ENCODE measurements around the gene ESRRB. TPM values are rescaled to one million over a fixed set of nuclear protein-coding genes. Genes with fewer than 3 reads are reported as not detected.

The ESRRB gene
- total and polyA plus RNA-seq, 7 donors = 0.17 to 9.9 (median 2.5) TPM

- H3K4me3 ChIP-seq = no peak overlapping the region
- WGBS, 3 donors = 24 to 30% (median 27%) methylated on average over 10 of the region's 10 CpGs
- DNase-seq (no peak), ATAC-seq (no peak)
- H3K27ac ChIP-seq = no peak overlapping the region
- H3K9me3 ChIP-seq = no peaks in the 10 kb centered on the region
- H3K36me3 ChIP-seq (ENCODE audit: insufficient read depth in 1 of 2, low read depth in 1 of 2) = no peaks in the 10 kb centered on the region
- intact Hi-C loops (cut with DNase I) = loop anchor here in 1 of 2 donors (10.0 kb wide), 1 partner anchor 87 kb away; no protein-coding TSS in a partner anchor
- H3K4me1 ChIP-seq = no peaks in the 10 kb centered on the region
- H3K27me3 ChIP-seq (ENCODE audit: insufficient read depth in 3 of 3, low read length in 2 of 3) = peaks cover 0 to 6% (median 2%) of the 10 kb centered on the region in 3 donors
- no peak for TF ChIP-seq CTCF (IDR thresholded peaks at IDR 0.05)
These were observed 165.8 kb downstream of the ESRRB start for GRCh38 chr14:76541594-76542219.

GRCh38 chr14:76546426-76547221 lies 170.7 kb downstream of the ESRRB start:
- no peak overlapping the region for H3K4me3 ChIP-seq
- TF ChIP-seq CTCF (IDR thresholded peaks at IDR 0.05) = peak; percentile 40
- no peaks in the 10 kb centered on the region for H3K4me1 ChIP-seq
- H3K27ac ChIP-seq = no peak overlapping the region
- DNase-seq = no peak
- intact Hi-C loops (cut with DNase I) = loop anchor here in 1 of 2 donors (10.0 kb wide), 1 partner anchor 92 kb away; no protein-coding TSS in a partner anchor
- peaks cover 0 to 3% (median 2%) of the 10 kb centered on the region in 3 donors for H3K27me3 ChIP-seq (ENCODE audit: insufficient read depth in 3 of 3, low read length in 2 of 3)
- H3K36me3 ChIP-seq (ENCODE audit: insufficient read depth in 1 of 2, low read depth in 1 of 2) = no peaks in the 10 kb centered on the region
- 53 to 54% (median 54%) methylated on average over 10 of the region's 10 CpGs for WGBS, 3 donors
- peak in 2 of 4 donors; percentile 27 to 47 for ATAC-seq
- H3K9me3 ChIP-seq = no peaks in the 10 kb centered on the region

GRCh38 chr14:76547831-76548230 lies 171.9 kb downstream of the ESRRB start:
- H3K4me3 ChIP-seq = no peak overlapping the region
- DNase-seq (no peak), ATAC-seq (no peak)
- intact Hi-C loops (cut with DNase I) = loop anchor here in 1 of 2 donors (10.0 kb wide), 1 partner anchor 93 kb away; no protein-coding TSS in a partner anchor
- H3K27me3 ChIP-seq (ENCODE audit: insufficient read depth in 3 of 3, low read length in 2 of 3) = peaks cover 0 to 3% (median 2%) of the 10 kb centered on the region in 3 donors
- WGBS, 3 donors = 86 to 87% (median 87%) methylated on average over 8 of the region's 8 CpGs
- TF ChIP-seq CTCF (IDR thresholded peaks at IDR 0.05) = no peak
- H3K36me3 ChIP-seq (ENCODE audit: insufficient read depth in 1 of 2, low read depth in 1 of 2) = no peaks in the 10 kb centered on the region
- no peaks in the 10 kb centered on the region for H3K9me3 ChIP-seq
- H3K27ac ChIP-seq = no peak overlapping the region
- no peaks in the 10 kb centered on the region for H3K4me1 ChIP-seq

DNA sequence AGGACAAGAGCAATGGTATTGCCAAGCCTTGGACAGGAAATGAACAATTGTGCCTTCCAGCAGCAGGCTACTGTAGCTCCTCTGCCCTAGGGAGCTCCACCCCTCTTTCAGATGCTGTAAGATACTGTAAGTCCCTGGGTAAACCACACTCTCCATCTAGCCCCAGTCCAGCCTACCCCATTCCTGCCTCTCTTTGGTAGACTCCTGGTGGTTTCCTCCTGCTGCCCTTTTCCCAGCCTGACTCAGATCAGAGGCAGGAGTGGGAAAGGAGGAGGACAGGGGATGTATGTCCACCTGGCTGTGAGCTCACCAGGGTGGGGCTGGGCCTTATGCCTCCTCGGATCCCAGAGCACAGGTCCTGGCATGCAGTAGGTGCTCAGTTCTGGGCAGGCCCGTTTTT lies 174.6 kb downstream of the ESRRB start:
- Histone ChIP-seq H3K36me3 (ENCODE audit: insufficient read depth in 1 of 2, low read depth in 1 of 2) (no peaks in the 10 kb centered on the region), H3K27me3 (ENCODE audit: insufficient read depth in 3 of 3, low read length in 2 of 3) (peaks cover 0 to 2% (median 0%) of the 10 kb centered on the region in 3 donors), H3K27ac (no peak overlapping the region), H3K9me3 (no peaks in the 10 kb centered on the region), H3K4me1 (no peaks in the 10 kb centered on the region), H3K4me3 (no peak overlapping the region)
- no peak for ATAC-seq
- intact Hi-C loops (cut with DNase I) = no loop called here
- DNase-seq = no peak
- TF ChIP-seq CTCF (IDR thresholded peaks at IDR 0.05) = no peak
- 49 to 76% (median 70%) methylated on average over 2 of the region's 2 CpGs for WGBS, 3 donors
